ENCODE measurements around the gene VWCE. TPM values are rescaled to one million over a fixed set of nuclear protein-coding genes. Genes with fewer than 3 reads are reported as not detected.
A peak's percentile ranks its signal among the peaks of the same experiment; 100 is the strongest.
"Not testable (repeated sequence)": the region's sequence is repeated elsewhere in the genome, so short reads cannot be mapped to it uniquely, and the experiment has no call there.

Gene VWCE
- total RNA-seq, 6 donors from 2014 or later, result 0.40 to 10.5 (median 0.79) TPM

GRCh38 chr11:61231585-61231984 lies 63.5 kb downstream of the VWCE start:
- ATAC-seq (ENCODE audit: low FRiP score in 2 of 2); H3K27ac ChIP-seq; H3K9me3 ChIP-seq; H3K36me3 ChIP-seq; H3K4me1 ChIP-seq; DNase-seq; H3K4me3 ChIP-seq; H3K27me3 ChIP-seq: not testable (repeated sequence)
- WGBS, 2 donors, result 56% methylated on average over 2 of the region's 5 CpGs; no CpG with 5 or more reads in 1 of the 2 donors

- DNase-seq, H3K27ac ChIP-seq, H3K27me3 ChIP-seq, H3K4me1 ChIP-seq, H3K9me3 ChIP-seq, H3K4me3 ChIP-seq, H3K36me3 ChIP-seq: not testable (repeated sequence)
- WGBS, 2 donors, result no CpG with 5 or more reads among the region's 15 CpGs
- peak in 1 of 2 donors; percentile 57 for ATAC-seq (ENCODE audit: low FRiP score in 2 of 2)
These were observed 64.1 kb downstream of the VWCE start for GRCh38 chr11:61231033-61231432.

- not testable (repeated sequence) for DNase-seq; H3K27me3 ChIP-seq; ATAC-seq (ENCODE audit: low FRiP score in 2 of 2); H3K9me3 ChIP-seq; H3K4me3 ChIP-seq; H3K27ac ChIP-seq; H3K4me1 ChIP-seq; H3K36me3 ChIP-seq
- WGBS, 2 donors, result no CpG with 5 or more reads among the region's 6 CpGs
These were observed 65.7 kb downstream of the VWCE start for GRCh38 chr11:61229458-61229857.

- not testable (repeated sequence) for H3K4me1 ChIP-seq; H3K9me3 ChIP-seq; H3K36me3 ChIP-seq; ATAC-seq (ENCODE audit: low FRiP score in 2 of 2); H3K27ac ChIP-seq; H3K4me3 ChIP-seq; DNase-seq; H3K27me3 ChIP-seq
- no CpG with 5 or more reads among the region's 10 CpGs for whole genome bisulfite sequencing, 2 donors
These were observed 68.5 kb downstream of the VWCE start for GRCh38 chr11:61226457-61227137.

- ATAC-seq (ENCODE audit: low FRiP score in 2 of 2), result peak; percentile 17 to 81
- WGBS, 2 donors, result no CpG with 5 or more reads among the region's 5 CpGs
- not testable (repeated sequence) for DNase-seq, H3K4me3 ChIP-seq, H3K27ac ChIP-seq, H3K4me1 ChIP-seq, H3K36me3 ChIP-seq, H3K27me3 ChIP-seq, H3K9me3 ChIP-seq
These were observed 72.4 kb downstream of the VWCE start for GRCh38 chr11:61222692-61223091.

GRCh38 chr11:61222047-61222446 lies 73.1 kb downstream of the VWCE start, which contains the start of gene PGA4:
Gene PGA4, plus strand, starts transcription at chr11:61222347. Its CDS starts 54 bp downstream, at chr11:61222401.
- H3K4me3 ChIP-seq; DNase-seq; ATAC-seq (ENCODE audit: low FRiP score in 2 of 2); H3K4me1 ChIP-seq; H3K36me3 ChIP-seq; H3K9me3 ChIP-seq; H3K27ac ChIP-seq; H3K27me3 ChIP-seq: not testable (repeated sequence)
- WGBS, 2 donors, result no CpG with 5 or more reads among the region's 8 CpGs

GRCh38 chr11:61219016-61219415 lies 76.1 kb downstream of the VWCE start:
- H3K27me3 ChIP-seq; ATAC-seq (ENCODE audit: low FRiP score in 2 of 2); DNase-seq; H3K4me3 ChIP-seq; H3K27ac ChIP-seq; H3K36me3 ChIP-seq; H3K4me1 ChIP-seq; H3K9me3 ChIP-seq: not testable (repeated sequence)
- WGBS, 2 donors, result 89% methylated on average over 5 of the region's 5 CpGs; no CpG with 5 or more reads in 1 of the 2 donors

GRCh38 chr11:61218306-61218705 lies 76.8 kb downstream of the VWCE start:
- not testable (repeated sequence) for H3K27ac ChIP-seq; DNase-seq; H3K27me3 ChIP-seq; ATAC-seq (ENCODE audit: low FRiP score in 2 of 2); H3K4me3 ChIP-seq; H3K4me1 ChIP-seq; H3K36me3 ChIP-seq; H3K9me3 ChIP-seq
- WGBS, 2 donors, result no CpG with 5 or more reads among the region's 4 CpGs

- H3K27ac ChIP-seq; H3K27me3 ChIP-seq; H3K4me1 ChIP-seq; H3K9me3 ChIP-seq; ATAC-seq (ENCODE audit: low FRiP score in 2 of 2); H3K36me3 ChIP-seq; DNase-seq; H3K4me3 ChIP-seq: not testable (repeated sequence)
- no CpG with 5 or more reads among the region's 3 CpGs for WGBS, 2 donors
These were observed 81.3 kb downstream of the VWCE start for GRCh38 chr11:61213711-61214324.

GRCh38 chr11:61212202-61212601 lies 82.9 kb downstream of the VWCE start:
- H3K27ac ChIP-seq, H3K9me3 ChIP-seq, DNase-seq, H3K36me3 ChIP-seq, H3K4me3 ChIP-seq, H3K27me3 ChIP-seq, H3K4me1 ChIP-seq: not testable (repeated sequence)
- no CpG with 5 or more reads among the region's 15 CpGs for WGBS, 2 donors
- peak in 1 of 2 donors; percentile 59 for ATAC-seq (ENCODE audit: low FRiP score in 2 of 2)

- H3K27me3 ChIP-seq; ATAC-seq (ENCODE audit: low FRiP score in 2 of 2); H3K9me3 ChIP-seq; DNase-seq; H3K4me3 ChIP-seq; H3K4me1 ChIP-seq; H3K27ac ChIP-seq; H3K36me3 ChIP-seq: not testable (repeated sequence)
- 74 to 78% methylated on average over 4 to 8 of the region's 10 CpGs for WGBS, 2 donors
These were observed 83.7 kb downstream of the VWCE start for GRCh38 chr11:61211327-61211952.

GRCh38 chr11:61210629-61211028 lies 84.5 kb downstream of the VWCE start:
- not testable (repeated sequence) for H3K27ac ChIP-seq; H3K9me3 ChIP-seq; DNase-seq; ATAC-seq (ENCODE audit: low FRiP score in 2 of 2); H3K4me1 ChIP-seq; H3K36me3 ChIP-seq; H3K4me3 ChIP-seq; H3K27me3 ChIP-seq
- no CpG with 5 or more reads among the region's 6 CpGs for WGBS, 2 donors

Data from upper lobe of left lung (tissue), 6 donors.